Large intestine (tissue), 3 donors: ENCODE results near the gene GPRC5C. TPM values are rescaled to one million over a fixed set of nuclear protein-coding genes. Genes with fewer than 3 reads are reported as not detected.
A peak's percentile ranks its signal among the peaks of the same experiment; 100 is the strongest.

Experiments used
- DNase-seq, 2 donors: peaks; one replicate each; pipeline versions ENCODE4 v3.0.0 to v3.0.0-alpha.2; 2013
- H3K27ac ChIP-seq: one replicate; pipeline ENCODE4 v1.5.1; 2013; ENCODE audit warnings: low read length
- H3K27me3 ChIP-seq: 2 replicates; pipeline ENCODE4 v1.6.1; 2013; ENCODE audit warnings: low read length; ENCODE audit not compliant: control insufficient read depth, insufficient read depth
- H3K36me3 ChIP-seq: 2 replicates; pipeline ENCODE4 v1.6.1; 2013; ENCODE audit warnings: low read length; ENCODE audit not compliant: control insufficient read depth, insufficient read depth
- H3K4me1 ChIP-seq: one replicate; pipeline ENCODE4 v1.6.1; 2013; ENCODE audit warnings: low read length; ENCODE audit not compliant: control insufficient read depth, insufficient read depth
- H3K4me3 ChIP-seq: one replicate; pipeline ENCODE4 v1.5.1; 2013; ENCODE audit warnings: low read length
- H3K9me3 ChIP-seq: one replicate; pipeline ENCODE4 v1.6.1; 2013; ENCODE audit warnings: mild to moderate bottlenecking, low read depth, low read length, moderate library complexity; ENCODE audit not compliant: control insufficient read depth
- WGBS: methylation state at CpG from one replicate; pipeline ENCODE4 v1.1.5; 2013; ENCODE audit warnings: low lambda C conversion rate; ENCODE audit not compliant: insufficient coverage; 5-methylcytosine and 5-hydroxymethylcytosine counted together
- polyA plus RNA-seq: library from polyadenylated mRNA; unstranded; fragments of 120-200 nt; gene quantifications from one replicate; pipeline ENCODE4 v1.2.1, GENCODE V29; 2013

GPRC5C gene
- polyA plus RNA-seq, 1 donor: 38.8 TPM

- Histone ChIP-seq H3K36me3 (no peaks in the 10 kb centered on the region), H3K4me1 (no peaks in the 10 kb centered on the region), H3K9me3 (no peaks in the 10 kb centered on the region), H3K27ac (no peak overlapping the region), H3K27me3 (peaks cover 19% of the 10 kb centered on the region), H3K4me3 (peak overlapping the region; percentile 26)
- peak in 1 of 2 donors; percentile 26 for DNase-seq
- WGBS: no CpG with 5 or more reads among the region's 11 CpGs
These were observed 34.9 kb downstream of the GPRC5C start for GRCh38 chr17:74466828-74467184.

- H3K4me1 ChIP-seq: no peaks in the 10 kb centered on the region
- no CpG with 5 or more reads among the region's 21 CpGs for WGBS
- H3K27me3 ChIP-seq: peaks cover 19% of the 10 kb centered on the region
- H3K9me3 ChIP-seq: no peaks in the 10 kb centered on the region
- peak overlapping the region; percentile 21 for H3K4me3 ChIP-seq
- no peak for DNase-seq
- no peaks in the 10 kb centered on the region for H3K36me3 ChIP-seq
- H3K27ac ChIP-seq: no peak overlapping the region
These were observed 35.5 kb downstream of the GPRC5C start for GRCh38 chr17:74467221-74467951.

- no CpG with 5 or more reads among the region's 3 CpGs for WGBS
- H3K4me1 ChIP-seq: no peaks in the 10 kb centered on the region
- no peak overlapping the region for H3K27ac ChIP-seq
- no peak for DNase-seq
- H3K9me3 ChIP-seq: no peaks in the 10 kb centered on the region
- peaks cover 13% of the 10 kb centered on the region for H3K27me3 ChIP-seq
- H3K36me3 ChIP-seq: no peaks in the 10 kb centered on the region
- no peak overlapping the region for H3K4me3 ChIP-seq
These were observed 39.5 kb downstream of the GPRC5C start for GRCh38 chr17:74471341-74471740.

GRCh38 chr17:74472890-74473289, 41.0 kb downstream of the GPRC5C start:
- Histone ChIP-seq H3K9me3 (no peaks in the 10 kb centered on the region), H3K4me3 (no peak overlapping the region), H3K27me3 (no peaks in the 10 kb centered on the region), H3K36me3 (no peaks in the 10 kb centered on the region), H3K4me1 (no peaks in the 10 kb centered on the region), H3K27ac (no peak overlapping the region)
- DNase-seq: no peak
- no CpG with 5 or more reads among the region's 4 CpGs for WGBS

- Histone ChIP-seq H3K36me3 (no peaks in the 10 kb centered on the region), H3K4me1 (no peaks in the 10 kb centered on the region), H3K9me3 (no peaks in the 10 kb centered on the region), H3K27ac (no peak overlapping the region), H3K4me3 (no peak overlapping the region), H3K27me3 (no peaks in the 10 kb centered on the region)
- no peak for DNase-seq
- WGBS: no CpG with 5 or more reads among the region's 8 CpGs
These were observed 41.4 kb downstream of the GPRC5C start for GRCh38 chr17:74473294-74473693.

- DNase-seq: no peak
- H3K27ac ChIP-seq: no peak overlapping the region
These were observed 42.3 kb downstream of the GPRC5C start for GRCh38 chr17:74474043-74474792.

GRCh38 chr17:74475189-74475588, 43.3 kb downstream of the GPRC5C start:
- no peaks in the 10 kb centered on the region for H3K36me3 ChIP-seq
- no peaks in the 10 kb centered on the region for H3K27me3 ChIP-seq
- WGBS: 100% methylated on average over 1 of the region's 4 CpGs
- H3K27ac ChIP-seq: no peak overlapping the region
- DNase-seq: no peak
- H3K9me3 ChIP-seq: no peaks in the 10 kb centered on the region
- H3K4me3 ChIP-seq: no peak overlapping the region
- no peaks in the 10 kb centered on the region for H3K4me1 ChIP-seq

More at GRCh38 chr17:74474043-74474792, 42.3 kb downstream of the GPRC5C start:
- Histone ChIP-seq H3K4me1 (no peaks in the 10 kb centered on the region), H3K36me3 (no peaks in the 10 kb centered on the region), H3K27me3 (no peaks in the 10 kb centered on the region), H3K9me3 (no peaks in the 10 kb centered on the region), H3K4me3 (no peak overlapping the region)
- no CpG with 5 or more reads among the region's 9 CpGs for WGBS

- Histone ChIP-seq H3K36me3 (no peaks in the 10 kb centered on the region), H3K4me1 (no peaks in the 10 kb centered on the region), H3K9me3 (no peaks in the 10 kb centered on the region), H3K27me3 (no peaks in the 10 kb centered on the region), H3K4me3 (no peak overlapping the region), H3K27ac (no peak overlapping the region)
- no peak for DNase-seq
- 86% methylated on average over 1 of the region's 4 CpGs for WGBS
These were observed 45.5 kb downstream of the GPRC5C start for GRCh38 chr17:74477411-74477810.

- no peaks in the 10 kb centered on the region for H3K36me3 ChIP-seq
- H3K4me1 ChIP-seq: no peaks in the 10 kb centered on the region
- WGBS: 55% methylated on average over 2 of the region's 6 CpGs
- no peaks in the 10 kb centered on the region for H3K27me3 ChIP-seq
- no peak overlapping the region for H3K4me3 ChIP-seq
- no peaks in the 10 kb centered on the region for H3K9me3 ChIP-seq
- no peak overlapping the region for H3K27ac ChIP-seq
- no peak for DNase-seq
These were observed 46.7 kb downstream of the GPRC5C start for GRCh38 chr17:74478420-74479100.

GRCh38 chr17:74480290-74480689, 48.4 kb downstream of the GPRC5C start:
- no peak overlapping the region for H3K4me3 ChIP-seq
- no CpG with 5 or more reads among the region's 8 CpGs for WGBS
- no peaks in the 10 kb centered on the region for H3K36me3 ChIP-seq
- no peak overlapping the region for H3K27ac ChIP-seq
- peaks cover 2% of the 10 kb centered on the region for H3K27me3 ChIP-seq
- no peaks in the 10 kb centered on the region for H3K9me3 ChIP-seq
- no peak for DNase-seq
- no peaks in the 10 kb centered on the region for H3K4me1 ChIP-seq
